ENCODE measurements around the gene UBXN6. TPM values are rescaled to one million over a fixed set of nuclear protein-coding genes. Genes with fewer than 3 reads are reported as not detected.

Gene UBXN6
- total and polyA plus RNA-seq, 2 of the 8 experiments (the other 6 are each of a cell fraction or from before 2014, with no cell fraction given): 28.0 to 43.8 TPM

GRCh38 chr19:4443188-4443587, 14.4 kb downstream of the UBXN6 start (continued):
- TF ChIP-seq USF2 (IDR thresholded peaks at IDR 0.05; ENCODE audit: low read length) (no peak), BCL11A (IDR thresholded peaks at IDR 0.05; ENCODE audit: low read depth in 2 of 2, low read length in 2 of 2) (no peak), YY1 (IDR thresholded peaks at IDR 0.05; ENCODE audit: low read depth, low read length) (no peak), SIRT6 (IDR thresholded peaks at IDR 0.05; ENCODE audit: low read length) (no peak), RNF2 (IDR thresholded peaks at IDR 0.05; ENCODE audit: borderline replicate concordance, low read depth, low read length, missing control alignments, poor library complexity, severe bottlenecking) (no peak)
